DND-41 (cell line): ENCODE results near the gene ARHGAP15.

Experiments used
- ATAC-seq: fragments of 200-7000 bp; cut with Tn5 transposase; 3 replicates; pipeline ENCODE4 v1.9.1; 2021; ENCODE audit warnings: low read depth; ENCODE audit not compliant: insufficient read depth
- DNase-seq: peaks from one replicate; pipeline ENCODE4 v3.0.0-alpha.2; 2020
- H2AFZ ChIP-seq: 2 replicates; pipeline ENCODE4 v1.6.0; 2012; ENCODE audit warnings: low read depth, low read length
- H3K27ac ChIP-seq: 2 replicates; pipeline ENCODE4 v1.5.1; 2012; ENCODE audit warnings: low read length, inconsistent platforms
- H3K27me3 ChIP-seq: fragments of 200-600 bp; sonication (generic); 2 replicates; pipeline ENCODE4 v1.6.0; 2012; ENCODE audit warnings: low read length, mild to moderate bottlenecking, inconsistent platforms; ENCODE audit not compliant: insufficient read depth, poor library complexity
- H3K36me3 ChIP-seq: 2 replicates; pipeline ENCODE4 v1.5.1; 2012; ENCODE audit warnings: low read length, inconsistent platforms; ENCODE audit not compliant: insufficient read depth
- H3K4me1 ChIP-seq: 2 replicates; pipeline ENCODE4 v1.5.1; 2012; ENCODE audit warnings: mild to moderate bottlenecking, low read length; ENCODE audit not compliant: insufficient read depth
- H3K4me2 ChIP-seq: 2 replicates; pipeline ENCODE4 v1.6.0; 2012; ENCODE audit warnings: mild to moderate bottlenecking, moderate library complexity, low read length, inconsistent platforms; ENCODE audit not compliant: insufficient read depth
- H3K4me3 ChIP-seq, 2 experiments: fragments of 200-600 bp in 1 of 2; shearing (Covaris generic) in 1 of 2; 2 replicates each; pipeline ENCODE4 v1.5.1; 2012 to 2016; ENCODE audit warnings: inconsistent platforms in 2 of 2, low read length in 2 of 2, mild to moderate bottlenecking in 2 of 2, low read depth in 1 of 2, moderate library complexity in 1 of 2
- H3K79me2 ChIP-seq: 2 replicates; pipeline ENCODE4 v1.6.0; 2012; ENCODE audit warnings: low read length, inconsistent platforms; ENCODE audit not compliant: insufficient read depth
- H3K9ac ChIP-seq: 2 replicates; pipeline ENCODE4 v1.6.0; 2012; ENCODE audit warnings: low read depth, mild to moderate bottlenecking, inconsistent platforms, low read length, moderate library complexity
- H3K9me3 ChIP-seq: 2 replicates; pipeline ENCODE4 v1.5.1; 2012; ENCODE audit warnings: low read length, moderate library complexity, mild to moderate bottlenecking, inconsistent platforms; ENCODE audit not compliant: insufficient read depth, severe bottlenecking
- H4K20me1 ChIP-seq: 2 replicates; pipeline ENCODE4 v1.6.0; 2012; ENCODE audit warnings: low read length; ENCODE audit not compliant: insufficient read depth
- CTCF ChIP-seq: IDR thresholded peaks from 2 replicates; pipeline ENCODE4 v1.5.1; 2012; ENCODE audit warnings: borderline replicate concordance, low read length, moderate library complexity, mild to moderate bottlenecking; ENCODE audit not compliant: poor library complexity, severe bottlenecking; ENCODE audit errors: extremely low read depth
- EZH2 ChIP-seq: IDR thresholded peaks from 3 replicates; pipeline ENCODE4 v1.6.1; 2012; ENCODE audit warnings: borderline replicate concordance, low read depth, mild to moderate bottlenecking, moderate library complexity, low read length, inconsistent platforms; ENCODE audit not compliant: severe bottlenecking

ARHGAP15 gene

DNA sequence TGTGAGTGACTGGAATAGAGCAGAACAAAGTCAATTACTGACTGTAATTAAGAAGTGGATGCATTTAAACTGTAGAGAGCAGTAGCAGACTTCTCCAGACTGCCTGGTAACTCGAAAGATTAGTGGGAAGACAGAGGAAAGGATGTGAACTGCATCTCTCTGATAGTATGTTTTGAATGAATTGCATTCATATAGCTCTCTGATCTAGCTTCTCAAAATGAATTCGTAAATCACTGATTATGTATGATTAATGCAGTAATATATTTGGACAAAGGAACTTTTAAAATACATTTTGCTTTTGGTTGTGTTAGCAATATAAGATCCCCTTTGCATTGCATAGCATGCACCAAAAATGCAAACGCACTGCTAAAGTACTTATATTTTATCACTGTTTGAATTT, 304.0 kb downstream of the ARHGAP15 start:
- no peak overlapping the region for H3K4me2 ChIP-seq
- DNase-seq (no peak), ATAC-seq (no peak)
- TF ChIP-seq EZH2 (no peak), CTCF (no peak)
- H4K20me1 ChIP-seq: peaks cover 6% of the 10 kb centered on the region; the same call in 1 of the 2 replicates
- H3K9ac ChIP-seq: no peak overlapping the region
- no peak overlapping the region for H2AFZ ChIP-seq
- H3K4me3 ChIP-seq: no peak overlapping the region
- no peaks in the 10 kb centered on the region for H3K4me1 ChIP-seq
- no peaks in the 10 kb centered on the region for H3K27me3 ChIP-seq
- no peaks in the 10 kb centered on the region for H3K9me3 ChIP-seq
- peaks cover 43% of the 10 kb centered on the region for H3K36me3 ChIP-seq
- H3K79me2 ChIP-seq: peaks cover 10% of the 10 kb centered on the region
- H3K27ac ChIP-seq: no peak overlapping the region

DNA sequence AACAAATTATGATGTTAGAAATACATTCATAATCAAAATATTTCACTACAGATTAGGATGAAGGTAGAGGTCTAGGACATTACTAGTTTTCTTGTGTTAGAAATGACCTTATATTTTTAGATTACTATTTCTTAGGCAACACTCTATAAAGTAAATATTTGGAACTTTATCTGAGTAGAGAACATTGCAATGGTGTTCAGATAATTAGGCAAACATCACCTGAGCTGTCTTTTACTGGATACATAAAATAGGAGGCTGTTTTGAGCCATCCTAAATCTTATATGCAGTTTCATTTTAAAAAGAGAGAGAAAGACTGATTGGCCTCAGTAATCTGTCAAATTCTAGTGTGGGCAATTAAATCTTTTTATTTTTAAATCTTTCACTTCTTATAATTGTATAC, 304.6 kb downstream of the ARHGAP15 start:
- Histone ChIP-seq H3K79me2 (peaks cover 10% of the 10 kb centered on the region), H4K20me1 (peaks cover 6% of the 10 kb centered on the region; the same call in 1 of the 2 replicates), H3K27me3 (no peaks in the 10 kb centered on the region), H3K4me2 (no peak overlapping the region), H3K27ac (no peak overlapping the region), H3K9ac (no peak overlapping the region), H2AFZ (no peak overlapping the region), H3K9me3 (no peaks in the 10 kb centered on the region), H3K36me3 (peaks cover 48% of the 10 kb centered on the region), H3K4me3 (no peak overlapping the region), H3K4me1 (no peaks in the 10 kb centered on the region)
- TF ChIP-seq CTCF: no peak
- no peak for TF ChIP-seq EZH2
- ATAC-seq (no peak), DNase-seq (no peak)

DNA sequence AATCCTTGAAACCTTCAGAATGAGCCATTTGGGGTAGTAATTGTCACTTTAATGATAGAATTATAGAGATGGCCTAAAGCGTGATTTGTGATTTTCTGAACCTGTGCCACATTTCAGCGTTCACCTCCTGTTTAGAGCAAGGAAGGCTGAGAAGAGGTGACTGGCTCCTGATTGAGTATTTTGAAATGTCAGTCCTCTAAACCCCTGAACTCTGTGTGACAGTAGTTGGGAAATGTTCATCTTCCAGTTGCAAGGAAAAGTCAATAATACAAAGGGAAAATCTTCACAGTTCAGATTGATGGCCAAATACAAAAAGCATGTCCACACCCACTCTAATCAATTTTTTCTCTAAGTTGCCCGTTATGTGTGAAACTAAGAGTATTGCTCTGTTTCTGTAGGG, 305.2 kb downstream of the ARHGAP15 start:
- Histone ChIP-seq H3K79me2 (peaks cover 10% of the 10 kb centered on the region), H3K4me3 (no peak overlapping the region), H3K27ac (no peak overlapping the region), H3K4me2 (no peak overlapping the region), H3K9ac (no peak overlapping the region), H2AFZ (no peak overlapping the region), H3K4me1 (no peaks in the 10 kb centered on the region), H4K20me1 (peaks cover 6% of the 10 kb centered on the region; the same call in 1 of the 2 replicates), H3K27me3 (no peaks in the 10 kb centered on the region), H3K9me3 (no peaks in the 10 kb centered on the region), H3K36me3 (peaks cover 48% of the 10 kb centered on the region)
- DNase-seq (no peak), ATAC-seq (no peak)
- no peak for TF ChIP-seq CTCF
- TF ChIP-seq EZH2: no peak

DNA sequence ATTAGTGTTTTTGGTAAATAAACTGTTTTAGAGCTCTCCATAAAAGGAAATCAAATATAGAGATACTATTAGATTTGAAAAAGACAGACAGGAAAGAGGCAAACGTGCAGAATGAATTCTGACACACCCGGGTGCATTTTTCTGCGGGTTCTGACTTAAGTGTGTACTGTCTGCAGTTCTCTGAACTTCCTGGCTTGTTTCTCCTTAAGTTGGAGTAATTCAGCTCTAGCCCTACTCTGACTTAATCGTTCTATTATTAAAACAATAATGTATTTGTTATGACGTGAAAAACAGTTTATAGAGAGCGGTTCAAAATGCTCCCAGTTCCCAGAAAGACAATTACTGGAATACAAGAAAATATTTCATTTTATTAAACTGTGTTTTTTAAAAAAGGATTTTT, 305.9 kb downstream of the ARHGAP15 start:
- Histone ChIP-seq H3K4me3 (no peak overlapping the region), H4K20me1 (peaks cover 6% of the 10 kb centered on the region; the same call in 1 of the 2 replicates), H3K36me3 (peaks cover 51% of the 10 kb centered on the region), H3K9ac (no peak overlapping the region), H2AFZ (no peak overlapping the region), H3K27me3 (no peaks in the 10 kb centered on the region), H3K4me2 (no peak overlapping the region), H3K79me2 (peaks cover 10% of the 10 kb centered on the region), H3K9me3 (no peaks in the 10 kb centered on the region), H3K4me1 (no peaks in the 10 kb centered on the region), H3K27ac (no peak overlapping the region)
- no peak for DNase-seq
- no peak for ATAC-seq
- TF ChIP-seq CTCF: no peak
- TF ChIP-seq EZH2: no peak
